Suprapubic skin (tissue), 3 donors: ENCODE results near the gene CCM2.

Source experiments
- CTCF ChIP-seq, 2 donors: fragments of 200-600 bp in 1 of 2; fragments of 450-650 bp in 1 of 2; sonication (generic) in 1 of 2; IDR thresholded peaks; one replicate each; pipeline ENCODE4 v1.5.1; 2016 to 2019; ENCODE audit warnings: antibody characterized with exemption in 2 of 2, mild to moderate bottlenecking in 1 of 2, moderate library complexity in 1 of 2
- POLR2AphosphoS5 ChIP-seq, 3 donors: sonication (generic); formaldehyde crosslinking; IDR thresholded peaks; one replicate each; pipeline ENCODE4 v1.6.1; 2017; ENCODE audit warnings: antibody characterized with exemption in 3 of 3

GRCh38 chr7:45028920-45029344, 28.9 kb downstream of the CCM2 start:
- TF ChIP-seq CTCF (IDR thresholded peaks at IDR 0.05) (no peak), POLR2AphosphoS5 (IDR thresholded peaks at IDR 0.05) (no peak)
